Activated T-helper 1 cell treated with Interleukin-2 at 50 U/mL for 16 hours (primary cell): ENCODE data around the gene ALDH7A1.
"Not testable (repeated sequence)": the region's sequence is repeated elsewhere in the genome, so short reads cannot be mapped to it uniquely, and the experiment has no call there.

Experiments
- DNase-seq: peaks from one replicate; pipeline ENCODE4 v3.0.0-alpha.2; 2020; ENCODE audit warnings: low read depth

Gene ALDH7A1

GRCh38 chr5:126595486-126596083 is 566 bp upstream of the ALDH7A1 start:
- DNase-seq, result no peak

- DNase-seq, result no peak
These were observed 3.5 kb downstream of the ALDH7A1 start for GRCh38 chr5:126591549-126591948.

GRCh38 chr5:126589536-126590297 is 5.3 kb downstream of the ALDH7A1 start:
- no peak for DNase-seq

- DNase-seq, result no peak
These were observed 7.2 kb downstream of the ALDH7A1 start for GRCh38 chr5:126587551-126588390.

- no peak for DNase-seq
These were observed 11.3 kb downstream of the ALDH7A1 start for GRCh38 chr5:126583761-126584160.

GRCh38 chr5:126579716-126580115 is 15.3 kb downstream of the ALDH7A1 start:
- no peak for DNase-seq

GRCh38 chr5:126577415-126577814 is 17.6 kb downstream of the ALDH7A1 start:
- no peak for DNase-seq

- DNase-seq, result no peak
These were observed 18.0 kb downstream of the ALDH7A1 start for GRCh38 chr5:126576974-126577373.

- DNase-seq, result no peak
These were observed 19.4 kb downstream of the ALDH7A1 start for GRCh38 chr5:126575644-126576043.

- no peak for DNase-seq
These were observed 26.7 kb downstream of the ALDH7A1 start for GRCh38 chr5:126568206-126568755.

GRCh38 chr5:126562823-126563222 is 32.2 kb downstream of the ALDH7A1 start:
- no peak for DNase-seq

- DNase-seq, result no peak
These were observed 33.1 kb downstream of the ALDH7A1 start for GRCh38 chr5:126561908-126562307.

- not testable (repeated sequence) for DNase-seq
These were observed 39.9 kb downstream of the ALDH7A1 start for GRCh38 chr5:126555101-126555500.

- DNase-seq, result no peak
These were observed 42.4 kb downstream of the ALDH7A1 start for GRCh38 chr5:126552614-126553013.

- no peak for DNase-seq
These were observed 50.8 kb downstream of the ALDH7A1 start for GRCh38 chr5:126544087-126544740.

GRCh38 chr5:126543660-126544059 is 51.4 kb downstream of the ALDH7A1 start:
- no peak for DNase-seq

- DNase-seq, result no peak
These were observed 52.0 kb downstream of the ALDH7A1 start for GRCh38 chr5:126543009-126543408.

GRCh38 chr5:126542441-126542840 is 52.6 kb downstream of the ALDH7A1 start:
- no peak for DNase-seq

GRCh38 chr5:126540631-126541030 is 54.4 kb downstream of the ALDH7A1 start:
- no peak for DNase-seq

GRCh38 chr5:126538579-126538978 is 56.4 kb downstream of the ALDH7A1 start:
- no peak for DNase-seq

GRCh38 chr5:126536874-126537273 is 58.1 kb downstream of the ALDH7A1 start:
- DNase-seq, result no peak
